GM12878 (cell line): ENCODE data around the gene MYBBP1A. TPM values are rescaled to one million over a fixed set of nuclear protein-coding genes. Genes with fewer than 3 reads are reported as not detected.

Experiments
- ATAC-seq: fragments of 200-7000 bp; cut with Tn5 transposase; 3 replicates; pipeline ENCODE4 v1.9.1; 2020; ENCODE audit warnings: mild to moderate bottlenecking, moderate library complexity
- BruUV-seq: library from RNA; stranded (reverse); fragments of 400-500 nt; replicated peaks from 2 replicates; lab custom pipeline; 2021; lab: Mats Ljungman, UMichigan
- CTCF ChIA-PET: fragments of 300-600 bp; sonication (Branson Sonifier 250); formaldehyde crosslinking; extraction: SDS; loops from one replicate; lab custom pipeline; 2021; ENCODE audit warnings: inconsistent platforms; lab: Yijun Ruan, JAX
- POLR2A ChIA-PET: fragments of 350-600 bp; formaldehyde crosslinking; extraction: SDS; loops from one replicate; lab custom pipeline; 2021; ENCODE audit warnings: inconsistent platforms; lab: Charles Lee
- RAD21 ChIA-PET: fragments of 300-600 bp; sonication (Branson Sonifier 250); formaldehyde crosslinking; loops from one replicate; lab custom pipeline; 2023; ENCODE audit warnings: antibody characterized with exemption; ENCODE audit not compliant: unreplicated experiment; lab: Charles Lee
- SMC1A ChIA-PET: fragments of 300-600 bp; sonication (Branson Sonifier 250); formaldehyde crosslinking; loops from one replicate; lab custom pipeline; 2023; ENCODE audit not compliant: unreplicated experiment, uncharacterized antibody; lab: Charles Lee
- DNase-seq: peaks from one replicate; pipeline ENCODE4 v3.0.0-alpha.2; 2011; ENCODE audit warnings: low read depth, low spot score
- FAIRE-seq: peaks from 3 replicates; lab custom pipeline; 2011; peaks lifted over from hg19 to GRCh38; lab: Jason Lieb, UNC
- H2AFZ ChIP-seq: 2 replicates; pipeline ENCODE4 v1.6.0; 2011; ENCODE audit warnings: low read depth, low read length, control low read depth; ENCODE audit not compliant: control insufficient read depth
- H3K27ac ChIP-seq: 2 replicates; pipeline ENCODE4 v1.5.1; 2011; ENCODE audit warnings: control low read depth; ENCODE audit not compliant: control insufficient read depth, insufficient read depth
- H3K27me3 ChIP-seq, 2 experiments: replicated peaks in 1 of 2; 2 replicates each; pipeline versions ENCODE4 v1.6.0 to v1.6.1; 2011; ENCODE audit warnings: low read length in 1 of 2; ENCODE audit not compliant: control insufficient read depth in 2 of 2, insufficient read depth in 2 of 2
- H3K36me3 ChIP-seq, 2 experiments: 2 replicates each; pipeline ENCODE4 v1.5.1; 2011; ENCODE audit warnings: low read length in 1 of 2; ENCODE audit not compliant: control insufficient read depth in 2 of 2, insufficient read depth in 2 of 2
- H3K4me1 ChIP-seq: 2 replicates; pipeline ENCODE4 v1.6.1; 2011; ENCODE audit warnings: mild to moderate bottlenecking, low read length, moderate library complexity, mixed read lengths; ENCODE audit not compliant: control insufficient read depth, insufficient read depth
- H3K4me2 ChIP-seq: 2 replicates; pipeline ENCODE4 v1.6.0; 2011; ENCODE audit warnings: control low read depth; ENCODE audit not compliant: control insufficient read depth, insufficient read depth
- H3K4me3 ChIP-seq: fragments of 200-600 bp; sonication (generic); 2 replicates; pipeline ENCODE4 v1.5.1; 2016
- H3K79me2 ChIP-seq: 2 replicates; pipeline ENCODE4 v1.6.0; 2011; ENCODE audit warnings: low read length; ENCODE audit not compliant: control insufficient read depth, insufficient read depth
- H3K9ac ChIP-seq: 2 replicates; pipeline ENCODE4 v1.8.0; 2011; ENCODE audit warnings: low read length, control low read depth, mixed read lengths; ENCODE audit not compliant: control insufficient read depth, insufficient read depth
- H3K9me3 ChIP-seq: replicated peaks from 3 replicates; pipeline ENCODE4 v1.5.1; 2011; ENCODE audit warnings: mild to moderate bottlenecking, low read length; ENCODE audit not compliant: control insufficient read depth, insufficient read depth
- H4K20me1 ChIP-seq: 2 replicates; pipeline ENCODE4 v1.6.0; 2011; ENCODE audit not compliant: control insufficient read depth, insufficient read depth
- BACH1 ChIP-seq: fragments of 450-650 bp; IDR thresholded peaks from 2 replicates; pipeline ENCODE4 v1.6.1; 2017; ENCODE audit warnings: mild to moderate bottlenecking, borderline replicate concordance
- CEBPZ ChIP-seq: fragments of 150-350 bp; IDR thresholded peaks from 2 replicates; pipeline ENCODE4 v1.6.1; 2016; ENCODE audit warnings: low read depth, low read length
- ESRRA ChIP-seq: IDR thresholded peaks from 2 replicates; pipeline ENCODE4 v1.6.1; 2012; ENCODE audit warnings: mild to moderate bottlenecking, low read length, improper control_type of control experiment
- JUNB ChIP-seq: IDR thresholded peaks from 2 replicates; pipeline ENCODE4 v1.6.1; 2016; ENCODE audit warnings: antibody characterized with exemption, mild to moderate bottlenecking
- KAT2A ChIP-seq: conservative IDR thresholded peaks from 2 replicates; pipeline ENCODE4 v1.6.1; 2011; ENCODE audit warnings: low read depth, low read length; ENCODE audit not compliant: control insufficient read depth
- NR2C2 ChIP-seq: IDR thresholded peaks from 2 replicates; pipeline ENCODE4 v1.6.1; 2011; ENCODE audit warnings: borderline replicate concordance, low read depth; ENCODE audit not compliant: control insufficient read depth, insufficient read length
- YY1 ChIP-seq: IDR thresholded peaks from 2 replicates; pipeline ENCODE4 v1.6.1; 2011; ENCODE audit warnings: low read depth, mild to moderate bottlenecking, low read length
- ZBTB33 ChIP-seq: fragments of 450-650 bp; IDR thresholded peaks from 2 replicates; pipeline ENCODE4 v1.6.1; 2017; ENCODE audit warnings: mild to moderate bottlenecking
- WGBS: methylation state at CpG from one replicate; pipeline ENCODE4 v1.1.6; 2016; ENCODE audit warnings: low lambda C conversion rate; ENCODE audit not compliant: insufficient replicate concordance, insufficient coverage; ENCODE audit errors: missing lambda C conversion rate; 5-methylcytosine and 5-hydroxymethylcytosine counted together
- in situ Hi-C: fragments of 300-500 bp; cut with MboI; formaldehyde crosslinking; loops from 9 replicates; pipeline ENCODE4 v1.14.3; 2018; ENCODE audit warnings: mixed read lengths
- intact Hi-C: fragments of 100-400 bp; cut with micrococcal nuclease; formaldehyde crosslinking; loops from one replicate; pipeline ENCODE4 v1.14.2; 2022; ENCODE audit not compliant: unreplicated experiment
- polyA plus RNA-seq, 11 experiments: library from polyadenylated mRNA; depleted of rRNA in 4 of 11; unstranded in 6 of 11; stranded (reverse) in 5 of 11; fragments of >200 nt; fragmentation: Nextera tagmentation in 4 of 11; fragmentation: Illumina TruSeq in 1 of 11; extraction: Ambion mirVana in 4 of 11; extraction: Trizol in 1 of 11; gene quantifications; 1 replicate in 1 of 11; 2 replicates in 10 of 11; pipeline versions ENCODE4 v1.2.1 to v1.2.3, GENCODE V29; 2011 to 2016; ENCODE audit warnings: inconsistent platforms in 2 of 11, missing spikeins in 2 of 11, low read depth in 1 of 11
- total RNA-seq, 4 experiments: library from RNA; depleted of rRNA in 3 of 4; stranded (reverse); fragments of >200 nt in 3 of 4; fragmentation: Illumina TruSeq in 1 of 4; extraction: Trizol in 1 of 4; gene quantifications; 2 replicates each; pipeline versions ENCODE4 v1.2.1 to v1.2.3, GENCODE V29; 2013 to 2021

MYBBP1A gene
- total and polyA plus RNA-seq, 10 of the 15 experiments (the other 5 are each of a cell fraction or from before 2014, with no cell fraction given): 2.5 to 121 (median 71.6) TPM

GRCh38 chr17:4501295-4501949, 53.8 kb downstream of the MYBBP1A start:
- RAD21 ChIA-PET: no interaction called here
- peaks cover 11% of the 10 kb centered on the region; the same call in 1 of the 2 replicates for H3K4me1 ChIP-seq
- WGBS: 2% methylated on average over 3 of the region's 3 CpGs
- peaks cover 11 to 16% of the 10 kb centered on the region in 2 experiments for H3K27me3 ChIP-seq
- no TSS peak for BruUV-seq
- no peak overlapping the region for H3K4me2 ChIP-seq
- no peaks in the 10 kb centered on the region for H3K79me2 ChIP-seq
- TF ChIP-seq BACH1 (no peak), JUNB (no peak), ZBTB33 (no peak), NR2C2 (no peak), YY1 (no peak), ESRRA (no peak), CEBPZ (no peak), KAT2A (no peak)
- FAIRE-seq: no peak
- H2AFZ ChIP-seq: no peak overlapping the region
- no peak overlapping the region for H3K27ac ChIP-seq
- SMC1A ChIA-PET: no interaction called here
- POLR2A ChIA-PET: interaction anchor here (0.7 kb wide), 1 partner anchor 42 kb away, joined by 3 read pairs; no protein-coding TSS in a partner anchor
- in situ Hi-C loops: no loop called here
- H3K9me3 ChIP-seq: no peaks in the 10 kb centered on the region
- CTCF ChIA-PET: interaction anchor here (0.6 kb wide), 1 partner anchor 1140 kb away, joined by 3 read pairs; no protein-coding TSS in a partner anchor
- H3K9ac ChIP-seq: no peak overlapping the region
- no peak overlapping the region for H3K4me3 ChIP-seq
- intact Hi-C loops: no loop called here
- no peaks in the 10 kb centered on the region for H3K36me3 ChIP-seq
- ATAC-seq: no peak
- H4K20me1 ChIP-seq: no peaks in the 10 kb centered on the region
- DNase-seq: no peak
